GM12878 (cell line): ENCODE measurements around the gene ZSWIM3.

Experiments
- BHLHE40 ChIP-seq, 2 experiments: fragments of 450-650 bp in 1 of 2; IDR thresholded peaks; 2 replicates each; pipeline ENCODE4 v1.6.1; 2011 to 2017; ENCODE audit warnings: low read depth in 2 of 2, borderline replicate concordance in 1 of 2, improper control_type of control experiment in 1 of 2, low read length in 1 of 2, mild to moderate bottlenecking in 1 of 2
- CTCF ChIP-seq, 3 experiments: IDR thresholded peaks in 2 of 3; conservative IDR thresholded peaks in 1 of 3; 2 replicates each; pipeline ENCODE4 v1.5.1; 2011; ENCODE audit warnings: low read depth in 3 of 3, low read length in 3 of 3, mild to moderate bottlenecking in 3 of 3, control low read depth in 2 of 3, moderate library complexity in 2 of 3, inconsistent platforms in 1 of 3, mixed read lengths in 1 of 3; ENCODE audit not compliant: control insufficient read depth in 2 of 3, insufficient read depth in 1 of 3; ENCODE audit errors: extremely low read depth in 1 of 3
- EGR1 ChIP-seq, 2 experiments: IDR thresholded peaks; 1 replicate in 1 of 2; 2 replicates in 1 of 2; pipeline ENCODE4 v1.6.1; 2011 to 2012; ENCODE audit warnings: low read depth in 2 of 2, low read length in 2 of 2, borderline replicate concordance in 1 of 2, mild to moderate bottlenecking in 1 of 2, moderate library complexity in 1 of 2
- JUNB ChIP-seq: IDR thresholded peaks from 2 replicates; pipeline ENCODE4 v1.6.1; 2016; ENCODE audit warnings: antibody characterized with exemption, mild to moderate bottlenecking
- MAX ChIP-seq: IDR thresholded peaks from 2 replicates; pipeline ENCODE4 v1.6.1; 2012; ENCODE audit warnings: low read depth, low read length, improper control_type of control experiment
- NFXL1 ChIP-seq: fragments of 450-650 bp; IDR thresholded peaks from 2 replicates; pipeline ENCODE4 v1.6.1; 2017; ENCODE audit warnings: antibody characterized with exemption, mild to moderate bottlenecking, borderline replicate concordance
- POLR2AphosphoS5 ChIP-seq: IDR thresholded peaks from 2 replicates; pipeline ENCODE4 v1.6.1; 2011; ENCODE audit warnings: mild to moderate bottlenecking, low read length, inconsistent platforms
- RFX5 ChIP-seq: IDR thresholded peaks from 2 replicates; pipeline ENCODE4 v1.6.1; 2011; ENCODE audit warnings: low read depth, low read length, improper control_type of control experiment
- TARDBP ChIP-seq: IDR thresholded peaks from 2 replicates; pipeline ENCODE4 v1.6.1; 2016; ENCODE audit warnings: borderline replicate concordance
- TCF7 ChIP-seq: IDR thresholded peaks from 2 replicates; pipeline ENCODE4 v1.6.1; 2014; ENCODE audit warnings: antibody characterized with exemption, borderline replicate concordance
- ZNF24 ChIP-seq: fragments of 450-650 bp; IDR thresholded peaks from 2 replicates; pipeline ENCODE4 v1.6.1; 2017; ENCODE audit warnings: antibody characterized with exemption, mild to moderate bottlenecking
- ZNF274 ChIP-seq: IDR thresholded peaks from one replicate; pipeline ENCODE4 v1.8.0; 2011; ENCODE audit not compliant: insufficient read length, insufficient read depth
- TF ChIP-seq, protein P1 (sequence below): IDR thresholded peaks from 2 replicates; pipeline ENCODE4 v1.6.1; 2012; ENCODE audit warnings: low read depth, low read length, improper control_type of control experiment

DNA sequence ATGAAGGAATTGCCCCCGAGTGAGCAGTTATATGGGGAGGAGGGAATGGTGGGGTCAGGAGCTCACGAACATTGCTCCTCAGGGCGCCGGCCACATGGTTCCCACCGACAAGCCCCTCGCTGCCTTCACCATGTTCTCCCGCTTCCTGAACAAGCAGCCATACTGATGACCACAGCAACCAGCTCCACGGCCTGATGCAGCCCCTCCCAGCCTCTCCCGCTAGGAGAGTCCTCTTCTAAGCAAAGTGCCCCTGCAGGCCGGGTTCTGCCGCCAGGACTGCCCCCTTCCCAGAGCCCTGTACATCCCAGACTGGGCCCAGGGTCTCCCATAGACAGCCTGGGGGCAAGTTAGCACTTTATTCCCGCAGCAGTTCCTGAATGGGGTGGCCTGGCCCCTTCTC is 40.9 kb downstream of the ZSWIM3 start:
- no peak for TF ChIP-seq BHLHE40 (IDR thresholded peaks at IDR 0.05; ENCODE audit: borderline replicate concordance in 1 of 2, low read depth in 2 of 2, low read length in 1 of 2)
- no peak for TF ChIP-seq NFXL1
- TF ChIP-seq CTCF (IDR thresholded peaks at IDR 0.05 in 2 of 3, conservative IDR thresholded peaks at IDR 0.05 in 1 of 3; ENCODE audit: control insufficient read depth in 2 of 3, extremely low read depth in 1 of 3, insufficient read depth in 1 of 3, low read depth in 3 of 3, low read length in 3 of 3), result no peak
- TF ChIP-seq EGR1 (IDR thresholded peaks at IDR 0.05; ENCODE audit: borderline replicate concordance in 1 of 2, low read depth in 2 of 2, low read length in 2 of 2), result no peak
- no peak for TF ChIP-seq ZNF274
- no peak for TF ChIP-seq RFX5
- TF ChIP-seq, protein P1, sequence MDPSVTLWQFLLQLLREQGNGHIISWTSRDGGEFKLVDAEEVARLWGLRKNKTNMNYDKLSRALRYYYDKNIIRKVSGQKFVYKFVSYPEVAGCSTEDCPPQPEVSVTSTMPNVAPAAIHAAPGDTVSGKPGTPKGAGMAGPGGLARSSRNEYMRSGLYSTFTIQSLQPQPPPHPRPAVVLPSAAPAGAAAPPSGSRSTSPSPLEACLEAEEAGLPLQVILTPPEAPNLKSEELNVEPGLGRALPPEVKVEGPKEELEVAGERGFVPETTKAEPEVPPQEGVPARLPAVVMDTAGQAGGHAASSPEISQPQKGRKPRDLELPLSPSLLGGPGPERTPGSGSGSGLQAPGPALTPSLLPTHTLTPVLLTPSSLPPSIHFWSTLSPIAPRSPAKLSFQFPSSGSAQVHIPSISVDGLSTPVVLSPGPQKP, result no peak
- no peak for TF ChIP-seq TCF7
- TF ChIP-seq JUNB, result no peak
- TF ChIP-seq POLR2AphosphoS5, result no peak
- TF ChIP-seq TARDBP, result no peak
- no peak for TF ChIP-seq MAX
- TF ChIP-seq ZNF24, result no peak
